Liver (tissue), 9 donors: ENCODE results near the gene RAB3C. TPM values are rescaled to one million over a fixed set of nuclear protein-coding genes. Genes with fewer than 3 reads are reported as not detected.

ENCODE experiments used
- DNase-seq: peaks from one replicate; pipeline ENCODE4 v3.0.0-alpha.2; 2017; ENCODE audit warnings: low spot score
- H3K27ac ChIP-seq, 2 donors: one replicate each; pipeline ENCODE4 v1.7.0; 2013; ENCODE audit warnings: inconsistent platforms in 2 of 2, low read length in 2 of 2, control low read depth in 1 of 2, low read depth in 1 of 2, mild to moderate bottlenecking in 1 of 2
- H3K27me3 ChIP-seq, 4 donors: one replicate each; pipeline versions ENCODE4 v1.6.1 to v1.7.0; 2013; ENCODE audit warnings: low read length in 3 of 4, inconsistent platforms in 1 of 4, mild to moderate bottlenecking in 1 of 4, moderate library complexity in 1 of 4; ENCODE audit not compliant: control insufficient read depth in 4 of 4, insufficient read depth in 4 of 4
- H3K36me3 ChIP-seq, 4 donors: one replicate each; pipeline versions ENCODE4 v1.6.1 to v1.7.0; 2013; ENCODE audit warnings: low read length in 3 of 4, mild to moderate bottlenecking in 3 of 4, low read depth in 1 of 4, moderate library complexity in 1 of 4; ENCODE audit not compliant: control insufficient read depth in 4 of 4, insufficient read depth in 3 of 4
- H3K4me1 ChIP-seq, 4 donors: one replicate each; pipeline versions ENCODE4 v1.6.1 to v1.7.0; 2013; ENCODE audit warnings: low read length in 3 of 4, mild to moderate bottlenecking in 3 of 4, moderate library complexity in 1 of 4; ENCODE audit not compliant: control insufficient read depth in 4 of 4, insufficient read depth in 4 of 4
- H3K4me3 ChIP-seq, 3 donors: one replicate each; pipeline versions ENCODE4 v1.6.1 to v1.7.0; 2013; ENCODE audit warnings: low read length in 3 of 3, control low read depth in 1 of 3, low read depth in 1 of 3, mild to moderate bottlenecking in 1 of 3
- H3K9ac ChIP-seq, 2 donors: one replicate each; pipeline ENCODE4 v1.7.0; 2013; ENCODE audit warnings: low read length in 2 of 2, mild to moderate bottlenecking in 2 of 2, moderate library complexity in 2 of 2, control low read depth in 1 of 2, low read depth in 1 of 2
- H3K9me3 ChIP-seq, 4 donors: one replicate each; pipeline versions ENCODE4 v1.6.1 to v1.7.0; 2013; ENCODE audit warnings: low read length in 3 of 4; ENCODE audit not compliant: control insufficient read depth in 4 of 4
- ATF3 ChIP-seq: IDR thresholded peaks from 2 replicates; pipeline ENCODE4 v1.6.1; 2016; ENCODE audit warnings: antibody characterized with exemption
- CTCF ChIP-seq: fragments of 150-350 bp; IDR thresholded peaks from 2 replicates; pipeline ENCODE4 v1.5.1; 2017; ENCODE audit warnings: improper control_type of control experiment, low read depth, low read length; ENCODE audit not compliant: missing input control
- FOXA1 ChIP-seq: IDR thresholded peaks from 2 replicates; pipeline ENCODE4 v1.6.1; 2016; ENCODE audit warnings: antibody characterized with exemption
- FOXA2 ChIP-seq: IDR thresholded peaks from 2 replicates; pipeline ENCODE4 v1.6.1; 2016; ENCODE audit warnings: antibody characterized with exemption
- GABPA ChIP-seq, 2 donors: IDR thresholded peaks in 1 of 2; conservative IDR thresholded peaks in 1 of 2; 2 replicates each; pipeline ENCODE4 v1.6.1; 2016; ENCODE audit warnings: antibody characterized with exemption in 2 of 2, mild to moderate bottlenecking in 1 of 2, moderate library complexity in 1 of 2
- HNF4A ChIP-seq, 2 donors: conservative IDR thresholded peaks; 2 replicates each; pipeline ENCODE4 v1.6.1; 2016; ENCODE audit warnings: antibody characterized with exemption in 2 of 2, mild to moderate bottlenecking in 2 of 2
- HNF4G ChIP-seq: IDR thresholded peaks from 2 replicates; pipeline ENCODE4 v1.6.1; 2016; ENCODE audit warnings: antibody characterized with exemption
- JUND ChIP-seq, 2 donors: IDR thresholded peaks; 2 replicates each; pipeline ENCODE4 v1.6.1; 2016; ENCODE audit warnings: antibody characterized with exemption in 2 of 2
- MAX ChIP-seq: IDR thresholded peaks from 2 replicates; pipeline ENCODE4 v1.6.1; 2016; ENCODE audit warnings: antibody characterized with exemption
- NR2F2 ChIP-seq: IDR thresholded peaks from 2 replicates; pipeline ENCODE4 v1.6.1; 2016; ENCODE audit warnings: antibody characterized with exemption
- RAD21 ChIP-seq, 2 donors: IDR thresholded peaks; 2 replicates each; pipeline ENCODE4 v1.6.1; 2016; ENCODE audit warnings: antibody characterized with exemption in 2 of 2, mild to moderate bottlenecking in 2 of 2
- REST ChIP-seq: IDR thresholded peaks from 2 replicates; pipeline ENCODE4 v1.6.1; 2016; ENCODE audit warnings: antibody characterized with exemption, mild to moderate bottlenecking
- RXRA ChIP-seq, 2 donors: IDR thresholded peaks; 2 replicates each; pipeline ENCODE4 v1.6.1; 2017 to 2018; ENCODE audit warnings: antibody characterized with exemption in 2 of 2, mild to moderate bottlenecking in 1 of 2
- SP1 ChIP-seq: IDR thresholded peaks from 2 replicates; pipeline ENCODE4 v1.6.1; 2018; ENCODE audit warnings: antibody characterized with exemption, mild to moderate bottlenecking
- TAF1 ChIP-seq: conservative IDR thresholded peaks from 2 replicates; pipeline ENCODE4 v1.6.1; 2016; ENCODE audit warnings: antibody characterized with exemption, mild to moderate bottlenecking
- YY1 ChIP-seq: IDR thresholded peaks from 2 replicates; pipeline ENCODE4 v1.6.1; 2016; ENCODE audit warnings: antibody characterized with exemption, mild to moderate bottlenecking
- ZBTB33 ChIP-seq: IDR thresholded peaks from 2 replicates; pipeline ENCODE4 v1.6.1; 2016; ENCODE audit warnings: antibody characterized with exemption
- WGBS: extraction: QIAGEN DNeasy Blood & Tissue Kit; methylation state at CpG from one replicate; pipeline ENCODE4 v1.1.7; 2013; 5-methylcytosine and 5-hydroxymethylcytosine counted together
- polyA plus RNA-seq, 2 donors: library from polyadenylated mRNA; stranded (reverse) in 1 of 2; unstranded in 1 of 2; fragments of 200-250 nt in 1 of 2; fragments of >200 nt in 1 of 2; fragmentation: Nextera tagmentation in 1 of 2; extraction: Ambion mirVana in 1 of 2; gene quantifications; one replicate each; pipeline versions ENCODE4 v1.2.1 to v1.2.3, GENCODE V29; 2013 to 2015
- total RNA-seq, 2 donors: library from RNA; depleted of rRNA; stranded (reverse); fragments of >200 nt; gene quantifications; one replicate each; pipeline ENCODE4 v1.2.3, GENCODE V29; 2014
- donor health status: healthy.
- donor health status: healthy.
- donor health status: healthy.
- donor health status: healthy.
- donor health status: healthy.

Gene RAB3C
- total and polyA plus RNA-seq, 4 donors, result 0.72 to 4.6 (median 1.3) TPM

- no peak for TF ChIP-seq FOXA2
- TF ChIP-seq HNF4A (conservative IDR thresholded peaks at IDR 0.05), result no peak
- Histone ChIP-seq H3K27ac (no peak overlapping the region), H3K36me3 (no peaks in the 10 kb centered on the region), H3K9me3 (no peaks in the 10 kb centered on the region), H3K4me1 (no peaks in the 10 kb centered on the region), H3K9ac (no peak overlapping the region), H3K4me3 (no peak overlapping the region), H3K27me3 (no peaks in the 10 kb centered on the region)
- no peak for DNase-seq
- WGBS, result 65% methylated on average over 5 of the region's 5 CpGs
Observed at GRCh38 chr5:58800861-58801540, 218.1 kb downstream of the RAB3C start.

GRCh38 chr5:58803056-58803455, 220.2 kb downstream of the RAB3C start:
- TF ChIP-seq ATF3 (no peak), NR2F2 (no peak), RXRA (IDR thresholded peaks at IDR 0.05) (no peak), TAF1 (no peak), HNF4G (no peak), FOXA2 (no peak), HNF4A (conservative IDR thresholded peaks at IDR 0.05) (no peak), MAX (no peak), JUND (IDR thresholded peaks at IDR 0.05) (no peak), SP1 (no peak), CTCF (no peak), RAD21 (IDR thresholded peaks at IDR 0.05) (no peak), GABPA (IDR thresholded peaks at IDR 0.05 in 1 of 2, conservative IDR thresholded peaks at IDR 0.05 in 1 of 2) (no peak), FOXA1 (no peak)
- no peak overlapping the region for H3K9ac ChIP-seq

GRCh38 chr5:58804291-58804690, 221.4 kb downstream of the RAB3C start:
- no peaks in the 10 kb centered on the region for H3K9me3 ChIP-seq
- H3K9ac ChIP-seq, result no peak overlapping the region
- H3K4me3 ChIP-seq, result no peak overlapping the region
- no peaks in the 10 kb centered on the region for H3K36me3 ChIP-seq
- no peak for DNase-seq
- H3K27me3 ChIP-seq, result no peaks in the 10 kb centered on the region
- H3K4me1 ChIP-seq, result no peaks in the 10 kb centered on the region
- no peak overlapping the region for H3K27ac ChIP-seq
- TF ChIP-seq ZBTB33, result no peak
- TF ChIP-seq RXRA (IDR thresholded peaks at IDR 0.05), result no peak
- no peak for TF ChIP-seq REST
- no peak for TF ChIP-seq JUND (IDR thresholded peaks at IDR 0.05)
- TF ChIP-seq HNF4G, result no peak
- TF ChIP-seq NR2F2, result no peak
- no peak for TF ChIP-seq CTCF
- TF ChIP-seq HNF4A (conservative IDR thresholded peaks at IDR 0.05), result no peak
- no peak for TF ChIP-seq GABPA (IDR thresholded peaks at IDR 0.05 in 1 of 2, conservative IDR thresholded peaks at IDR 0.05 in 1 of 2)
- no peak for TF ChIP-seq YY1
- no peak for TF ChIP-seq ATF3
- no peak for TF ChIP-seq TAF1

More at GRCh38 chr5:58803056-58803455, 220.2 kb downstream of the RAB3C start:
- Histone ChIP-seq H3K4me1 (no peaks in the 10 kb centered on the region), H3K27me3 (no peaks in the 10 kb centered on the region), H3K4me3 (no peak overlapping the region), H3K27ac (no peak overlapping the region), H3K36me3 (no peaks in the 10 kb centered on the region), H3K9me3 (no peaks in the 10 kb centered on the region)
- DNase-seq, result no peak
